ENCODE measurements around the gene RTKN2.

DNA sequence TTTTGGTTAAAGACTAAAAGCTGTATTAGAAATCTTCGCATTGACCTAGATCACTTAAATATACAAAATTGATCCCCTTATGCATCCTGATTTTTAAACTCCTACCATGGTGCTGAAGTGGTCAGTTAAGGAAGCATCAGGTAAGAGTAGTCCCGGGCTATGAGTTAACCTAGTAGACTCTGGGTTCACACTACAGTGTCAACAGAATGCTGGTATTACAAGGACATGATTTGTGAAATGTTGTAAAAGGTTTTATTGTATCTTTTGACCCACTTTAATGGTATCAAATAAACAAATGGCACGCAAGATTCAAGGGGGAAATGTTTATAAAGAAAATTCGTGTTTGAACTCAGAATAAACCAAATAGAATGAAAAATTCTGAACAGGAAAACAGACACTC, 36.8 kb downstream of the RTKN2 start:
- TF ChIP-seq, protein P1, sequence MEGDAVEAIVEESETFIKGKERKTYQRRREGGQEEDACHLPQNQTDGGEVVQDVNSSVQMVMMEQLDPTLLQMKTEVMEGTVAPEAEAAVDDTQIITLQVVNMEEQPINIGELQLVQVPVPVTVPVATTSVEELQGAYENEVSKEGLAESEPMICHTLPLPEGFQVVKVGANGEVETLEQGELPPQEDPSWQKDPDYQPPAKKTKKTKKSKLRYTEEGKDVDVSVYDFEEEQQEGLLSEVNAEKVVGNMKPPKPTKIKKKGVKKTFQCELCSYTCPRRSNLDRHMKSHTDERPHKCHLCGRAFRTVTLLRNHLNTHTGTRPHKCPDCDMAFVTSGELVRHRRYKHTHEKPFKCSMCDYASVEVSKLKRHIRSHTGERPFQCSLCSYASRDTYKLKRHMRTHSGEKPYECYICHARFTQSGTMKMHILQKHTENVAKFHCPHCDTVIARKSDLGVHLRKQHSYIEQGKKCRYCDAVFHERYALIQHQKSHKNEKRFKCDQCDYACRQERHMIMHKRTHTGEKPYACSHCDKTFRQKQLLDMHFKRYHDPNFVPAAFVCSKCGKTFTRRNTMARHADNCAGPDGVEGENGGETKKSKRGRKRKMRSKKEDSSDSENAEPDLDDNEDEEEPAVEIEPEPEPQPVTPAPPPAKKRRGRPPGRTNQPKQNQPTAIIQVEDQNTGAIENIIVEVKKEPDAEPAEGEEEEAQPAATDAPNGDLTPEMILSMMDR (IDR thresholded peaks at IDR 0.05), result no peak
- no peak for TF ChIP-seq POLR2A (IDR thresholded peaks at IDR 0.05)

Data from esophagus squamous epithelium (tissue), 4 donors.